Measurements from ENCODE around the gene OTOG. TPM values are rescaled to one million over a fixed set of nuclear protein-coding genes. Genes with fewer than 3 reads are reported as not detected.

Gene OTOG
- total RNA-seq, 1 donor from 2014 or later: not detected

GRCh38 chr11:17504330-17505107 lies 42.5 kb upstream of the OTOG start:
- peak; percentile 90 for DNase-seq
- peak; percentile 86 for TF ChIP-seq CTCF (IDR thresholded peaks at IDR 0.05; ENCODE audit: partially characterized antibody, unreplicated experiment)
- Mint-ChIP-seq H3K9me3 (ENCODE audit: unreplicated experiment) (no peaks in the 10 kb centered on the region), H3K4me1 (ENCODE audit: low read depth, unreplicated experiment) (no peaks in the 10 kb centered on the region), H3K36me3 (ENCODE audit: unreplicated experiment) (no peaks in the 10 kb centered on the region), H3K27me3 (ENCODE audit: unreplicated experiment) (peaks cover 9% of the 10 kb centered on the region), H3K4me3 (ENCODE audit: unreplicated experiment) (no peak overlapping the region), H3K27ac (ENCODE audit: unreplicated experiment) (no peak overlapping the region)

GRCh38 chr11:17505146-17505545 lies 41.9 kb upstream of the OTOG start:
- Mint-ChIP-seq H3K36me3 (ENCODE audit: unreplicated experiment) (no peaks in the 10 kb centered on the region), H3K4me3 (ENCODE audit: unreplicated experiment) (no peak overlapping the region), H3K27me3 (ENCODE audit: unreplicated experiment) (peaks cover 6% of the 10 kb centered on the region), H3K27ac (ENCODE audit: unreplicated experiment) (no peak overlapping the region), H3K9me3 (ENCODE audit: unreplicated experiment) (no peaks in the 10 kb centered on the region), H3K4me1 (ENCODE audit: low read depth, unreplicated experiment) (no peaks in the 10 kb centered on the region)
- TF ChIP-seq CTCF (IDR thresholded peaks at IDR 0.05; ENCODE audit: partially characterized antibody, unreplicated experiment): no peak
- no peak for DNase-seq

- TF ChIP-seq CTCF (IDR thresholded peaks at IDR 0.05; ENCODE audit: partially characterized antibody, unreplicated experiment): no peak
- Mint-ChIP-seq H3K4me3 (ENCODE audit: unreplicated experiment) (no peak overlapping the region), H3K36me3 (ENCODE audit: unreplicated experiment) (no peaks in the 10 kb centered on the region), H3K9me3 (ENCODE audit: unreplicated experiment) (no peaks in the 10 kb centered on the region), H3K27me3 (ENCODE audit: unreplicated experiment) (peaks cover 6% of the 10 kb centered on the region), H3K4me1 (ENCODE audit: low read depth, unreplicated experiment) (no peaks in the 10 kb centered on the region), H3K27ac (ENCODE audit: unreplicated experiment) (no peak overlapping the region)
- no peak for DNase-seq
These were observed 40.7 kb upstream of the OTOG start for GRCh38 chr11:17506314-17506713.

GRCh38 chr11:17506942-17507341 lies 40.1 kb upstream of the OTOG start:
- peaks cover 4% of the 10 kb centered on the region for H3K27me3 Mint-ChIP-seq (ENCODE audit: unreplicated experiment)
- no peaks in the 10 kb centered on the region for H3K4me1 Mint-ChIP-seq (ENCODE audit: low read depth, unreplicated experiment)

More at GRCh38 chr11:17506942-17507341, 40.1 kb upstream of the OTOG start:
- no peaks in the 10 kb centered on the region for H3K9me3 Mint-ChIP-seq (ENCODE audit: unreplicated experiment)
- DNase-seq: no peak
- H3K36me3 Mint-ChIP-seq (ENCODE audit: unreplicated experiment): no peaks in the 10 kb centered on the region
- no peak overlapping the region for H3K4me3 Mint-ChIP-seq (ENCODE audit: unreplicated experiment)
- no peak for TF ChIP-seq CTCF (IDR thresholded peaks at IDR 0.05; ENCODE audit: partially characterized antibody, unreplicated experiment)
- no peak overlapping the region for H3K27ac Mint-ChIP-seq (ENCODE audit: unreplicated experiment)

Measured in glutamatergic neuron (in vitro differentiated cells).